Activated CD8-positive, alpha-beta memory T cell treated with anti-CD3 and anti-CD28 coated beads for 24 hours (primary cell): ENCODE data around the gene DEDD2.
A peak's percentile ranks its signal among the peaks of the same experiment; 100 is the strongest.

ENCODE experiments used
- DNase-seq: peaks from one replicate; pipeline ENCODE4 v3.0.0-alpha.2; 2020

Gene DEDD2

GRCh38 chr19:42198676-42199439 lies 18.6 kb downstream of the DEDD2 start:
- peak; percentile 83 for DNase-seq

- DNase-seq, result no peak
Measured at GRCh38 chr19:42197375-42197817, 20.1 kb downstream of the DEDD2 start.

GRCh38 chr19:42196011-42197001 lies 21.2 kb downstream of the DEDD2 start:
- no peak for DNase-seq

- DNase-seq, result no peak
Measured at GRCh38 chr19:42193706-42194105, 23.8 kb downstream of the DEDD2 start.

GRCh38 chr19:42193294-42193693 lies 24.2 kb downstream of the DEDD2 start:
- DNase-seq, result no peak

GRCh38 chr19:42191855-42192254 lies 25.6 kb downstream of the DEDD2 start:
- DNase-seq, result no peak

- DNase-seq, result no peak
Measured at GRCh38 chr19:42191330-42191729, 26.1 kb downstream of the DEDD2 start.

- DNase-seq, result no peak
Measured at GRCh38 chr19:42189133-42189532, 28.3 kb downstream of the DEDD2 start.

- no peak for DNase-seq
Measured at GRCh38 chr19:42188665-42189064, 28.8 kb downstream of the DEDD2 start.

- no peak for DNase-seq
Measured at GRCh38 chr19:42185277-42185676, 32.2 kb downstream of the DEDD2 start.

GRCh38 chr19:42184401-42184861 lies 33.0 kb downstream of the DEDD2 start:
- peak; percentile 89 for DNase-seq

GRCh38 chr19:42178791-42179674 lies 38.4 kb downstream of the DEDD2 start:
- DNase-seq, result no peak

GRCh38 chr19:42177686-42178019 lies 39.8 kb downstream of the DEDD2 start:
- no peak for DNase-seq

GRCh38 chr19:42176990-42177685 lies 40.3 kb downstream of the DEDD2 start:
- DNase-seq, result peak; percentile 86

GRCh38 chr19:42176649-42176989 lies 40.9 kb downstream of the DEDD2 start:
- DNase-seq, result no peak

GRCh38 chr19:42175952-42176648 lies 41.4 kb downstream of the DEDD2 start:
- DNase-seq, result peak; percentile 66

GRCh38 chr19:42174958-42175734 lies 42.3 kb downstream of the DEDD2 start:
- no peak for DNase-seq

- no peak for DNase-seq
Measured at GRCh38 chr19:42174188-42174587, 43.3 kb downstream of the DEDD2 start.

- DNase-seq, result no peak
Measured at GRCh38 chr19:42173695-42174094, 43.8 kb downstream of the DEDD2 start.

- DNase-seq, result no peak
Measured at GRCh38 chr19:42172261-42172660, 45.2 kb downstream of the DEDD2 start.

- no peak for DNase-seq
Measured at GRCh38 chr19:42170715-42171114, 46.8 kb downstream of the DEDD2 start.
